Measurements from ENCODE around the gene CEP112. TPM values are rescaled to one million over a fixed set of nuclear protein-coding genes. Genes with fewer than 3 reads are reported as not detected.

Gene CEP112
- total RNA-seq, 1 donor from 2014 or later, result 13.9 TPM

- H3K36me3 Mint-ChIP-seq (ENCODE audit: low read depth, unreplicated experiment), result peaks cover 11% of the 10 kb centered on the region
- H3K27me3 Mint-ChIP-seq (ENCODE audit: low read depth, unreplicated experiment), result no peaks in the 10 kb centered on the region
- DNase-seq (ENCODE audit: low read depth), result no peak
Observed at GRCh38 chr17:66146394-66146793, 45.5 kb downstream of the CEP112 start.

GRCh38 chr17:66143657-66144282 lies 48.2 kb downstream of the CEP112 start:
- no peaks in the 10 kb centered on the region for H3K9me3 ChIP-seq (ENCODE audit: insufficient read depth, low read depth, low read length)
- FAIRE-seq (no peak), DNase-seq (ENCODE audit: low read depth) (no peak)
- H4K20me1 ChIP-seq (ENCODE audit: insufficient read depth, low read length), result no peaks in the 10 kb centered on the region
- Mint-ChIP-seq H3K4me1 (ENCODE audit: low read depth, unreplicated experiment) (no peaks in the 10 kb centered on the region), H3K9me3 (ENCODE audit: unreplicated experiment) (no peaks in the 10 kb centered on the region), H3K27me3 (ENCODE audit: low read depth, unreplicated experiment) (no peaks in the 10 kb centered on the region), H3K36me3 (ENCODE audit: low read depth, unreplicated experiment) (peaks cover 11% of the 10 kb centered on the region), H3K4me3 (ENCODE audit: unreplicated experiment) (no peak overlapping the region), H3K27ac (ENCODE audit: unreplicated experiment) (no peak overlapping the region)
- H3K9ac ChIP-seq (ENCODE audit: low read length), result no peak overlapping the region
- no peak overlapping the region for H3K27ac ChIP-seq (ENCODE audit: low read depth, low read length)
- no peaks in the 10 kb centered on the region for H3K27me3 ChIP-seq (ENCODE audit: insufficient read depth, low read length)
- no peaks in the 10 kb centered on the region for H3K36me3 ChIP-seq (ENCODE audit: insufficient read depth, low read length)
- no peak overlapping the region for H3K4me2 ChIP-seq (ENCODE audit: low read length)
- no peaks in the 10 kb centered on the region for H3K4me1 ChIP-seq (ENCODE audit: insufficient read depth, low read length)
- H2AFZ ChIP-seq (ENCODE audit: low read depth, low read length), result no peak overlapping the region
- H3K4me3 ChIP-seq (ENCODE audit: insufficient read depth, low read depth, low read length), result no peak overlapping the region
- no peaks in the 10 kb centered on the region for H3K79me2 ChIP-seq (ENCODE audit: insufficient read depth, low read length)
- no peak for TF ChIP-seq EZH2 (IDR thresholded peaks at IDR 0.05; ENCODE audit: insufficient read depth, low read length)
- TF ChIP-seq CTCF (IDR thresholded peaks at IDR 0.05; ENCODE audit: insufficient read depth, low read depth, low read length), result no peak

More at GRCh38 chr17:66146394-66146793, 45.5 kb downstream of the CEP112 start:
- no peak overlapping the region for H3K9ac ChIP-seq (ENCODE audit: low read length)
- no peaks in the 10 kb centered on the region for H3K9me3 ChIP-seq (ENCODE audit: insufficient read depth, low read depth, low read length)
- no peak overlapping the region for H2AFZ ChIP-seq (ENCODE audit: low read depth, low read length)
- H3K4me2 ChIP-seq (ENCODE audit: low read length), result no peak overlapping the region
- H3K27ac ChIP-seq (ENCODE audit: low read depth, low read length), result no peak overlapping the region
- TF ChIP-seq CTCF (IDR thresholded peaks at IDR 0.05; ENCODE audit: insufficient read depth, low read depth, low read length), result no peak
- TF ChIP-seq EZH2 (IDR thresholded peaks at IDR 0.05; ENCODE audit: insufficient read depth, low read length), result no peak
- FAIRE-seq, result no peak
- Mint-ChIP-seq H3K27ac (ENCODE audit: unreplicated experiment) (no peak overlapping the region), H3K4me1 (ENCODE audit: low read depth, unreplicated experiment) (no peaks in the 10 kb centered on the region), H3K4me3 (ENCODE audit: unreplicated experiment) (no peak overlapping the region), H3K9me3 (ENCODE audit: unreplicated experiment) (peaks cover 2% of the 10 kb centered on the region)
- H3K4me1 ChIP-seq (ENCODE audit: insufficient read depth, low read length), result no peaks in the 10 kb centered on the region
- H3K27me3 ChIP-seq (ENCODE audit: insufficient read depth, low read length), result no peaks in the 10 kb centered on the region
- H3K4me3 ChIP-seq (ENCODE audit: insufficient read depth, low read depth, low read length), result no peak overlapping the region
- H3K79me2 ChIP-seq (ENCODE audit: insufficient read depth, low read length), result no peaks in the 10 kb centered on the region
- H4K20me1 ChIP-seq (ENCODE audit: insufficient read depth, low read length), result no peaks in the 10 kb centered on the region
- H3K36me3 ChIP-seq (ENCODE audit: insufficient read depth, low read length), result no peaks in the 10 kb centered on the region

GRCh38 chr17:66142428-66142827 lies 49.5 kb downstream of the CEP112 start:
- H3K4me1 Mint-ChIP-seq (ENCODE audit: low read depth, unreplicated experiment), result no peaks in the 10 kb centered on the region
- Histone ChIP-seq H3K4me1 (ENCODE audit: insufficient read depth, low read length) (no peaks in the 10 kb centered on the region), H3K4me2 (ENCODE audit: low read length) (no peak overlapping the region), H3K9ac (ENCODE audit: low read length) (no peak overlapping the region), H3K27me3 (ENCODE audit: insufficient read depth, low read length) (no peaks in the 10 kb centered on the region), H3K36me3 (ENCODE audit: insufficient read depth, low read length) (no peaks in the 10 kb centered on the region), H3K4me3 (ENCODE audit: insufficient read depth, low read depth, low read length) (no peak overlapping the region), H3K27ac (ENCODE audit: low read depth, low read length) (no peak overlapping the region), H4K20me1 (ENCODE audit: insufficient read depth, low read length) (no peaks in the 10 kb centered on the region), H3K79me2 (ENCODE audit: insufficient read depth, low read length) (no peaks in the 10 kb centered on the region), H3K9me3 (ENCODE audit: insufficient read depth, low read depth, low read length) (no peaks in the 10 kb centered on the region), H2AFZ (ENCODE audit: low read depth, low read length) (no peak overlapping the region)
- H3K27me3 Mint-ChIP-seq (ENCODE audit: low read depth, unreplicated experiment), result no peaks in the 10 kb centered on the region
- H3K36me3 Mint-ChIP-seq (ENCODE audit: low read depth, unreplicated experiment), result peaks cover 10% of the 10 kb centered on the region
- peaks cover 2% of the 10 kb centered on the region for H3K9me3 Mint-ChIP-seq (ENCODE audit: unreplicated experiment)
- FAIRE-seq, result no peak
- no peak overlapping the region for H3K27ac Mint-ChIP-seq (ENCODE audit: unreplicated experiment)
- H3K4me3 Mint-ChIP-seq (ENCODE audit: unreplicated experiment), result no peak overlapping the region
- DNase-seq (ENCODE audit: low read depth), result no peak
- TF ChIP-seq EZH2 (IDR thresholded peaks at IDR 0.05; ENCODE audit: insufficient read depth, low read length) (no peak), CTCF (IDR thresholded peaks at IDR 0.05; ENCODE audit: insufficient read depth, low read depth, low read length) (no peak)

All from astrocyte (in vitro differentiated cells and primary cell).